Ishikawa (cell line): ENCODE data around the gene MEFV.

Experiments
- CEBPB ChIP-seq: IDR thresholded peaks from 2 replicates; pipeline ENCODE4 v1.6.1; 2012
- CREB1 ChIP-seq: IDR thresholded peaks from 2 replicates; pipeline ENCODE4 v1.6.1; 2012; ENCODE audit warnings: low read depth
- EGR1 ChIP-seq: IDR thresholded peaks from 2 replicates; pipeline ENCODE4 v1.6.1; 2012
- EP300 ChIP-seq: IDR thresholded peaks from 2 replicates; pipeline ENCODE4 v1.6.1; 2012; ENCODE audit warnings: borderline replicate concordance
- FOXM1 ChIP-seq: IDR thresholded peaks from 2 replicates; pipeline ENCODE4 v1.6.1; 2012; ENCODE audit warnings: low read depth, borderline replicate concordance
- MAX ChIP-seq: IDR thresholded peaks from 2 replicates; pipeline ENCODE4 v1.6.1; 2012
- NFIC ChIP-seq: IDR thresholded peaks from 2 replicates; pipeline ENCODE4 v1.6.1; 2012
- RAD21 ChIP-seq: IDR thresholded peaks from 2 replicates; pipeline ENCODE4 v1.6.1; 2012; ENCODE audit warnings: low read depth
- REST ChIP-seq: IDR thresholded peaks from 2 replicates; pipeline ENCODE4 v1.6.1; 2012; ENCODE audit warnings: low read depth, mild to moderate bottlenecking
- TCF12 ChIP-seq: IDR thresholded peaks from 2 replicates; pipeline ENCODE4 v1.6.1; 2012; ENCODE audit warnings: low read depth
- TEAD4 ChIP-seq: IDR thresholded peaks from 2 replicates; pipeline ENCODE4 v1.6.1; 2012
- USF1 ChIP-seq: IDR thresholded peaks from 2 replicates; pipeline ENCODE4 v1.6.1; 2012
- YY1 ChIP-seq: IDR thresholded peaks from 2 replicates; pipeline ENCODE4 v1.6.1; 2012; ENCODE audit warnings: low read depth
- ZBTB7A ChIP-seq: IDR thresholded peaks from 2 replicates; pipeline ENCODE4 v1.6.1; 2012; ENCODE audit warnings: low read depth

Gene MEFV

GRCh38 chr16:3207086-3207953 lies 49.1 kb downstream of the MEFV start:
- TF ChIP-seq RAD21: no peak
- no peak for TF ChIP-seq NFIC

GRCh38 chr16:3202903-3203539 lies 53.4 kb downstream of the MEFV start:
- no peak for TF ChIP-seq TCF12
- TF ChIP-seq MAX: no peak
- no peak for TF ChIP-seq ZBTB7A
- TF ChIP-seq FOXM1: no peak
- TF ChIP-seq REST: no peak
- TF ChIP-seq RAD21: no peak
- TF ChIP-seq CEBPB: no peak
- no peak for TF ChIP-seq YY1
- no peak for TF ChIP-seq USF1
- no peak for TF ChIP-seq NFIC
- TF ChIP-seq CREB1: no peak

- TF ChIP-seq RAD21: no peak
- no peak for TF ChIP-seq EP300
- TF ChIP-seq USF1: no peak
- TF ChIP-seq REST: no peak
- TF ChIP-seq TEAD4: no peak
- TF ChIP-seq EGR1: no peak
- no peak for TF ChIP-seq FOXM1
- no peak for TF ChIP-seq CEBPB
- no peak for TF ChIP-seq NFIC
- no peak for TF ChIP-seq YY1
- no peak for TF ChIP-seq MAX
- no peak for TF ChIP-seq ZBTB7A
Measured at GRCh38 chr16:3198334-3199072, 57.9 kb downstream of the MEFV start.

- TF ChIP-seq USF1 (no peak), CEBPB (no peak), NFIC (no peak), YY1 (no peak)
Measured at GRCh38 chr16:3195975-3196374, 60.5 kb downstream of the MEFV start.

- TF ChIP-seq USF1 (no peak), NFIC (no peak), CEBPB (no peak), REST (no peak)
Measured at GRCh38 chr16:3194792-3195191, 61.6 kb downstream of the MEFV start.
